GM21528 (cell line): ENCODE data around the gene CTSZ.
"Not testable (repeated sequence)": the region's sequence is repeated elsewhere in the genome, so short reads cannot be mapped to it uniquely, and the experiment has no call there.

Experiments
- ATAC-seq: cut with Tn5 transposase; IDR thresholded peaks from one replicate; pipeline ENCODE4 v1.9.1; 2021; ENCODE audit warnings: mild to moderate bottlenecking, moderate library complexity; ENCODE audit not compliant: unreplicated experiment, low FRiP score

The CTSZ gene

GRCh38 chr20:58953050-58953449 is 54.0 kb downstream of the CTSZ start:
- ATAC-seq = no peak

- ATAC-seq = no peak
These were observed 56.5 kb downstream of the CTSZ start for GRCh38 chr20:58950603-58951002.

DNA sequence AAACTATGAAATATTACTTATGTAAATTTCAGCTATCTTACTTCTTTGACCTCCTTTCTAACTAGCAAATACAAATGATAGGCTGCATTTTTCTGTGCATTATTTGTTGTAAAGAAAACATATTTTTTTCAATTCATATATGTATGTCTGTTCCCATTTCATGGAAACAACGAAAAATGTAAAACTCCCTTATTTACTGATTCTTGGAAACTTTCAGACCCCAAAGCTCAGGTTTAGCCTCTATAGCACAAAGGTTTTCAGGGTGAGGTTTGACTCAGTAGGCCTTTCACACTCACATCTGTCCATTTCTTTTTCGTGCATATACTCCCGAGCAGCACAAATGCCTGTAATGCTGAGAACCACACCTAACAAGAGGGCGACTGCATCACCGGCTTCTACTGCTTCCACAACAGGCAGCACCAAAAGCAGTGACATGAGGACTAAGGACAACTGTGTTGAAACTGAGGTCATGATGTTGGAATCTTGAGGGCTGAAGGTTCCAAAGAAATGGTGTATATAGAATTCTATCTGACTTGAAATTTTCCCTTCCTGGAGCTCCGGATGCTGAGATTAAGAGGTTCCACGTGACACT is 59.2 kb downstream of the CTSZ start:
- ATAC-seq = not testable (repeated sequence)

DNA sequence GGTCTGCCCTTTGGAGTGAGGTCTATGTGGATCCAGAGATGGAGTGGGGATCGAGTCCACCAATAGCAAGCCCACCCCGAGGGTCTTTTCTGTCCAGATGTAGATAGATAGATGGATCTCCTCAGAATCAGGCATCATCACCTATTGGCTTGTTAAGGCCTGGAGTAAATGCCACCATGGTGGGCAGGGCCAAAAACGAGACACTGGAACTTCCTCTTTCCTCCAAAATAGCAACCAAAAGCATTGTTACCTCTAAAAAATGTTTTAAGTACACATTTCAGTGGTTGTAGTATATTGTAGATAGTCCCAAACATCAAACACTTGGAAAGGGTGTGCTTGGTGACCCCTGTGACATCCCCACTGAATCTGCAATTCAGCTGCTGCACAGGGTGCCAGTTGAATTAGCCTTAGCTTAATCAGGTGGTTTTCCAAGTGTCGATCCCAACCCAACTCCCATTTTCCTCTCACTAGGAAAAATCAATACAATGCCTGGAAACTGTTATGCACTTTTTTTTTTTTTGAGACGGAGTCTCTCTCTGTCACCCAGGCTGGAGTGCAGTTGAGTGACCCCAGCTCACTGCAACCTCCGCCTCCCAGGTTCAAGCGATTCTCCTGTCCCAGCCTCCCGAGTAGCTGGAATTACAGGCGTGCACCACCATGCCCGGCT is 61.0 kb downstream of the CTSZ start:
- no peak for ATAC-seq
